GM18526 (cell line): ENCODE results near the gene FIZ1.

Source experiments
- POLR2A ChIP-seq: IDR thresholded peaks from 3 replicates; pipeline ENCODE4 v1.6.1; 2011; ENCODE audit not compliant: insufficient read length; ENCODE audit errors: extremely low read depth

The FIZ1 gene

GRCh38 chr19:55599468-55599841 is at the start of gene FIZ1:
Gene FIZ1, minus strand, starts transcription at chr19:55599517. Its CDS starts 1,652 bp downstream, at chr19:55597865.
- TF ChIP-seq POLR2A = no peak

- no peak for TF ChIP-seq POLR2A
These were observed 49.4 kb upstream of the FIZ1 start for GRCh38 chr19:55648585-55649267.

- TF ChIP-seq POLR2A = no peak
These were observed 48.6 kb upstream of the FIZ1 start, which contains the start of gene CCDC106 for GRCh38 chr19:55647732-55648584. Gene CCDC106, plus strand, starts transcription at chr19:55648212. Its CDS starts 835 bp downstream, at chr19:55649047.

GRCh38 chr19:55646889-55647731 is 47.8 kb upstream of the FIZ1 start:
- no peak for TF ChIP-seq POLR2A

GRCh38 chr19:55645512-55645881 is 46.2 kb upstream of the FIZ1 start:
- no peak for TF ChIP-seq POLR2A

- no peak for TF ChIP-seq POLR2A
These were observed 45.7 kb upstream of the FIZ1 start for GRCh38 chr19:55644842-55645511.

GRCh38 chr19:55644191-55644833 is 45.0 kb upstream of the FIZ1 start:
- TF ChIP-seq POLR2A = no peak

GRCh38 chr19:55643887-55644176 is 44.5 kb upstream of the FIZ1 start:
- TF ChIP-seq POLR2A = no peak

- TF ChIP-seq POLR2A = peak; percentile 43
These were observed 43.9 kb upstream of the FIZ1 start, which contains the start of gene ZNF581 for GRCh38 chr19:55643003-55643886. Gene ZNF581, plus strand, starts transcription at chr19:55643649. Its CDS starts 923 bp downstream, at chr19:55644572.

- TF ChIP-seq POLR2A = no peak
These were observed 43.1 kb upstream of the FIZ1 start for GRCh38 chr19:55642153-55643002.

- no peak for TF ChIP-seq POLR2A
These were observed 42.3 kb upstream of the FIZ1 start for GRCh38 chr19:55641426-55642152.
